HG02884 (cell line): ENCODE measurements around the gene ST3GAL5.

Experiments used
- ATAC-seq: cut with Tn5 transposase; IDR thresholded peaks from one replicate; pipeline ENCODE4 v1.9.1; 2021; ENCODE audit warnings: mild to moderate bottlenecking, moderate library complexity; ENCODE audit not compliant: unreplicated experiment

The ST3GAL5 gene

DNA sequence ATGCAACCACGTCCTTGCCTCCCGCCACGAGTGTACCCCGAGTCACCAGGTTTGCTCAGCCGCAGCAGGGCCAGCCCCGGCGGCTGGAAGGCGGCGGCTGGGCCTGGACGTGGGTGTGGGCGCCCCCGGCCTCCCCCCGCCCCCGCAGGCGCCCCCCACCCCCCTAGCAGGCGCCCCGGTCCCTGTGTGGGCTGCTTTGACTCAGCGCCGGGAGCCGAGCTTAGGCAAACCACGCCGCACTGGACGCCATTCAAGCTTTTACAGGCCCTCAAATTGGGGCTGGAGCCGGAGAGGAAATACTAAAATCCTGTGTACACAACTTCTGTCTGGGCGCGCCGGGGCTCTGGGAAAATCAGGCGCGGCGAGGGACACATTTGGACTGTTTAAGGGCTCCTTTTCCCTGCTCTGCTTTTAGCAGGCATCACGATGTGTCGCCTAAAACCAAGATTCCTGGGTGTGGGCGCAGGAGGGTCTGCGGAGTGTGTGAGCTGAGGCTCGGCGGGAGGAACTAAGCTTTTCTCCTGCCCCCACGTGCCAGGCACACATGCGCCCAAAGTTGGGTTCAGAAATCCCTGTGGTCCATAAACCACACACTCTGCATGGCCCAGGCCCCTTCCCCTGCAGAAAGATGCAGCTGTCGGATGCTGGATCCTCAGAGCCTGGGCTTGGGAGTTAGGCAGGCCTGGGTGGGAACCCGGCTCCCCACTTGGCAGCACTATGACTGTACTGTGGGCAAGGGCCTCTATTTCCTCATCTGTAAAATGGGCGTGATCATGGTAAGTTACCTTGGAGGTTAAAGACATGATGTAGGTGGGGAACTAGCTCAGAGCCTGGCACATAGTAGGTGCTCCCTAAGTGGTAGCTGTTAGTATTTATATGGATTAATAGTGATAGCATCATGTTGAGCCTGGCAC is 77.4 kb downstream of the ST3GAL5 start:
- no peak for ATAC-seq

DNA sequence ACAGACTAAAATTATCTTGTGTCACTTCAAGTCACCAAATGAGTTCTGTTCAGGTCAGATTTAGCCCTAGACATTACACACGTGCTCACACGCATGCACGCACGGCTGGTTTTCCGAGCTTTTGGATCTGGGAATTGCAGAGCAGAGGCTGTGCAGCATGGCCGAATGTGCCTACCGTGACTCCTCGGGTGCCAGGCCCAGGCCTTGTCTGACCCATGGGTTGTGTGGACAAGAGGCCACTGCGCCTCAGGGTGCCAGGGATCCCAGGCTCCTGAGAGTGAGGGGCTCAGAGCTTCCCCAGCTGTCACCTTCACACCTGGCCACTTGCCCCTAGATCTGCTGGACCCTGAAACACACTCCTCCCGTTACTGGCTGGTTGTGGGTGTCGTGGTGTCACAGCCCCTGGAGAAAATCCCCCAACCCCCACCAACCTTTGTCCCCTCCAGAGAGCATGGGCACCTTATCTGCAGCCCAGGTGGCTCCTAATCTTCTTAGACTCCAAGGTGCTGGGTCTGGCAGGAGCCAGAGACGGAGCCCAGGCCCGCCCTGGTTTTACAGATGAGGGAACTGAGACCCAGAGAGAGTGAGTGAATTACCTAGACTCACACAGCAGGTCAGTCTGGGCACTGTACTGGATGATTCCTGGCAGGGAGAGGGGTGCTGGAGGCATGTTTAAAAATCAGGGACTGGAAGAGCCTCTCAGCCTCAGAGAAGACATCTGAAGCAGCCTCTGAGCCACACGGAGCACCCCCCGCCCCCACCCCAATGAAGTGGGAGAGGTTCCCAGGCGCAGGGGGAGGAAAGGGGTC is 78.2 kb downstream of the ST3GAL5 start:
- ATAC-seq: no peak

- ATAC-seq: no peak
Observed at GRCh38 chr2:85807756-85808155, 81.0 kb downstream of the ST3GAL5 start.

GRCh38 chr2:85806358-85807118 is 82.3 kb downstream of the ST3GAL5 start:
- no peak for ATAC-seq

- no peak for ATAC-seq
Observed at GRCh38 chr2:85804583-85804982, 84.2 kb downstream of the ST3GAL5 start.

- no peak for ATAC-seq
Observed at GRCh38 chr2:85803704-85804425, 84.9 kb downstream of the ST3GAL5 start.

DNA sequence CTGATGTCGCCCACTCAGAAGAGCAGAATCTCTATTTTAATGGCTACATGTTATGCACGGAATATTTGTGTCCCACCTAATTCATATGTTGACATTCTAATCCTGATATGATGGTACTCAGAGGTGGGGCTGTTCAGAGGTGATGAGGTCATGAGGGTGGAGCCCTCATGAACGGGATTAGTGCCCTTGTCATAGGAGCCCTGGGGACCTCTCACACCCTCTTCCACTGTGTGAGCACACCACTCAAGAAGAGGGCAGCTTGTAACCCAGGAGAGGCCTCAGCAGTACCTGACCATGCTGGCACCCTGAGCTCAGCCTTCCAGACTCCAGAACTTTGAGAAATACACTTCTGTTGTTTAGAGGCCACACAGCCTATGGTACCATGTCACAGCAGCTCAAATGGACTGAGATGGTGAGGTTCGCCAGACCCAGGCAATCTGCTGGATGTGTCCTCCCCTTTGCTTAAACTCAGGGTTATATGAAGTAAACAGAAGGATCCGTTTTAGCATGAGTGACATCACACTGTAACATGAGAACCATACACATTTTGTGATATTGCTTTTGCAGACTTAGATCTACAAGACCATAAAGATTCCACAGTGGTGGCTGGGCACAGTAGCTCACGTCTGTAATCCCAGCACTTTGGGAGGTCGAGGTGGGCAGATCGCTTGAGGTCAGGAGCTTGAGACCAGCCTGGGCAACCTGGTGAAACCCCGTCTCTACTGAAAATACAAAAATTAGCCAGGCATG is 86.3 kb downstream of the ST3GAL5 start:
- no peak for ATAC-seq

DNA sequence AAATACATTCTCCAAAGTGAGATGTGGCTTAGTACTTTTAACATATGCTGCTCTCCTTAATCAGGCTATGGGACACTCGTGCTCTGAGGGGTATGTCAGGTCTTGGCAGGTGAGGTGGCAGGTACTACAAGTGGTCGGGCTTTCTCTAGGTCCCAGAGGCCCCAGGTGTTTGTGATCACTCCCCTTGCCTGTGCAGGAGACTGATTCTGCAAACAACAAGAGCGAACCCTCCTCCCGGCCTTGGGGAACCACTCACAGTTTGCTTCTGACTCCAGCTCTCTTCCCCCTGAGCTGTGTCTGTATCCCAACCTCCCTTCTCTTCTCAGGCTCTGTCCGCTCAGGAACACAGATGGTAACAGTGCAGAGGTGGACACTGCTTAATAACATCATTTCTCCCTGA is 86.9 kb downstream of the ST3GAL5 start:
- no peak for ATAC-seq

DNA sequence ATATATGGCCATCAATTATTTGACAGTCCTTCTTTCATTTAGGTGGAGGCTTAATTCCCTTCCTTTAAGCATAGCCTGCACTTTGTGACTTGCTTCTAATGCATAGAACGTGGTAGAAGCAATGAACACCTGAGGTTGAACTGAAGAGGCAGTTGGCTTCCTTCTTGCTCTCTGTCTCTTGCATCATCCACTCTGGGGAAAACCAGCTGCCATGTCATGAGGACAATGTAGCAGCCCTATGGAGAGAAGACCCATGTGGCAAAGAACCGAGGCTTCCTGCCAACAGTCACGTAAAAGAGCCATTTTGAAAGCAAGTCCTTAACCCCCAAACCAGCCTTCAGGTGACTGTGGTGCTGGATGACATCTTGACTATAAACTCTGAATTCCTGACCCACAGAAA is 88.2 kb downstream of the ST3GAL5 start:
- no peak for ATAC-seq

DNA sequence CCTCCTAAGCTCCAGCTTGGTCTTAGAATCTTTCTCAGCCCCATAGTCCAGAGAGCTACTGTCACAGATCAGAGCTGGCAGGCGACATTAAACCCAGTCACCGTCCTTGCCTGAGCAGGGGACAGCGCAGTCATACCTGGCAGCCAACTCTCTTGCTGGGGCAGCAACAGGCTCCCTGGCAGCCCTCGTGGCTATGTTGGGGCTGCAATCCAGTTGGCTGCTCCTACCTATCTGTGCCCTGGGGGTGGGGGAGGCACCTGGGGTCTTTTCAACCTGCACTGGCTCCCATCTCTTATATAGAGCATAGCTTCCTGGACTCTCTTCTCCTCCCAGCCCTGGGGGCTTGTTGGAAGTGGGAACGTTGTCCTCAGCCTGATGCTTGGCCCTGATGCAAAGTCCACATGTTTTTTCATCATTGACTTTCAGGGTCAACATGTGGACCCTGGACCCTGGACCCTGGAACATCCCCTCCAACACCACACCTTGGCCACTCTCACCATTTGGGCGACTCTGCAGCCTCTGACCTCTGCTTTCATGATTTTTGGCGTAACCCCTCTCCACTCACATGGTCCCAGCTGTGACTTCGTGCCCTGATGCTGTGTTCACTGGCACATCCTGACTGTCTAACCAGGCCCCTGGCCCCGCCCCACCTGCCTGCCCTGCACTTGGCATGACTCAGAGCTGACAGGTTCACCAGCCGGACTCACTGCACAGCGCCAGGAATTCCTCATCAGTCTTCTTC is 89.4 kb downstream of the ST3GAL5 start:
- no peak for ATAC-seq

DNA sequence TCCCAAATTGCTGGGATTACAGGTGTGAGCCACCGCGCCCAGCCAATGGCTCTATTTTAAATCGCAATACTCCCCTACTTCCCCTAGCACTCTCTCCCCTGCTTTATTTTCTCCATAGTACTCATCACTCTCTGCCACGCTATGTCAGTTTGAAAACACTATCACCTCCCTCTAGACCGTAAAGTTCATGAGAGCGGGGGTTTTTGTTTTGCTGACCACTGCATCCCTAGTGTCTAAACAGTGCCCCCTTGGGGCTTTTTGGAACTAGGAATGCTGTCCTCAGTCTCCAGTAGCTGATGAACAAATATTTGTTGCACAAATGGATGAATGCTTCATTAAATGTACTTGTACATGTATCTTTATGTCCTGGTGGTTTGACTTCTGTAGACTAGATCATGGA is 90.9 kb downstream of the ST3GAL5 start:
- ATAC-seq: no peak

DNA sequence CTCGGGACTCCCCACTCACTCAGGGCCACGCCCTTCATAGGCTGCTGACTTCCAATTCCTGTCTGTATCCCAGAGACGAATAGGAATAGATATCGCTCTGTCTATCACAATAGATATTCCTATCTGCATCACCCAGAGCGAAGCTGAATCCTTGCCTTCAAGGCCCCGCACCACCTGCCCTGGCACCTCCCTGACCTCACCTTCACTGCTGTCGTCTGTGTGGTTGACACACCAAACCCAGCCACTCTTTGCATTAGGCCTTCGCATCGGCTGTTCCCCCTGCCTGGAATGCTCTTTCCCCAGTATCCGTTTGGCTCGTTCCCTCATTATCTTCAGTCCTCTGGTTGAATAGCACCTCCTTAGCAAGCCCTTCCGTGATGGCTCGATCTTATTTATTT is 91.5 kb downstream of the ST3GAL5 start:
- no peak for ATAC-seq

DNA sequence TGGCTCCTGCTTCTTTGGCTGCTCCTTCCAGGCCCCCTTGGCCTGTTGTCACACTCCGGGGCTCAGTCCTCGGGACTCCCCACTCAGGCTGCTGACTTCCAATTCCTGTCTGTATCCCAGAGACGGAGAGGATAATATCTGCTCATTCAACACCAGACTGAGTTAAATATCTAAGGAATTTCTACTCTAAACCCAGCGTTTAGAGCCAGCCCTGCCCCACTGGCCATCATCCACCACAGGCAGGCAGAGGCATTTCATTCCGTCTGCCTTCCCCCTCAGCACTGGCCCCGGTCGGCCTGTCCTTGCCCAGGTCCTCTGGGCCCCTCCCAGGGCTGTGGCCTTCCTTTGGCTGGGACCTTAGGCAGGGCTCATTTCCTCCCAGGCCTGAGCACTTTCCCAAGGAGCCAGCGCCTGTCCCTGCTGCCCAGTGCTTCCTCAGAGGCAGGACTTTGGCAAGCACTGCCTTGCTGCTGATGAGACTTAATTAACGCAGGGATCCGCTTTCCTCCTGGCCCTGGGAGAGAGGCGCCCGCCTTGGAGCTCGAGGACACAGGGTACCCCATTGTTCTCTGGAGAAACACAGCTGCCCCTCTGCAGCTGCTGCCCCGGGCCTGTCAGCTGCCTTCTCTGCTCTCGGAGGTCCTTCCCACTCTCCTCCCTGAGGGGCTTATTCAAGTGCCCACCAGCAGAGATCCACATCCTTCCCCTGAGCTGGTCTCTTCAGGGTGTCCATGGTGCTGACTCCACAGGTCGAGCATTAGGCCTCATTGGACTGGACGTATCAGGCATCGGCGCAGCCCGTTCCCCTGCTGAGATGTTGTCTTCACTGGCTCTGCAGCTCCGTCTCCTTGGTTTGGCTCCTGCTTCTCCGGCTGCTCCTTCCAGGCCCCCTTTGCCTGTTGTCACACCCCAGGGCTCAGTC is 92.2 kb downstream of the ST3GAL5 start:
- no peak for ATAC-seq

DNA sequence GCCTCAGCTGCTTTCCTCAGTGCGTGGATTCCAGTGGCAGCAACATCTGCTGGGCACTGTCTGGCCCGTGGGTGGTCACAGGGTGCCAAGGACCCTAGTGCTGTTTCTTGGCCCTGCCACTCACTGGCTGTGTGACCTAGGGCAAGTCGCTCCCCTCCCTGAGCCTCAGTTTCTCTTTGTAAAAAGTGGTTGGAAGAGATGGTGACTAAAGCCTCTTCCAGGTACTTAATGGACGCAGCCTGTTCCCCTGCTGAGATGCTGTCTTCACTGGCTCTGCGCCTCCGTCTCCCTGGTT is 92.8 kb downstream of the ST3GAL5 start:
- ATAC-seq: no peak

DNA sequence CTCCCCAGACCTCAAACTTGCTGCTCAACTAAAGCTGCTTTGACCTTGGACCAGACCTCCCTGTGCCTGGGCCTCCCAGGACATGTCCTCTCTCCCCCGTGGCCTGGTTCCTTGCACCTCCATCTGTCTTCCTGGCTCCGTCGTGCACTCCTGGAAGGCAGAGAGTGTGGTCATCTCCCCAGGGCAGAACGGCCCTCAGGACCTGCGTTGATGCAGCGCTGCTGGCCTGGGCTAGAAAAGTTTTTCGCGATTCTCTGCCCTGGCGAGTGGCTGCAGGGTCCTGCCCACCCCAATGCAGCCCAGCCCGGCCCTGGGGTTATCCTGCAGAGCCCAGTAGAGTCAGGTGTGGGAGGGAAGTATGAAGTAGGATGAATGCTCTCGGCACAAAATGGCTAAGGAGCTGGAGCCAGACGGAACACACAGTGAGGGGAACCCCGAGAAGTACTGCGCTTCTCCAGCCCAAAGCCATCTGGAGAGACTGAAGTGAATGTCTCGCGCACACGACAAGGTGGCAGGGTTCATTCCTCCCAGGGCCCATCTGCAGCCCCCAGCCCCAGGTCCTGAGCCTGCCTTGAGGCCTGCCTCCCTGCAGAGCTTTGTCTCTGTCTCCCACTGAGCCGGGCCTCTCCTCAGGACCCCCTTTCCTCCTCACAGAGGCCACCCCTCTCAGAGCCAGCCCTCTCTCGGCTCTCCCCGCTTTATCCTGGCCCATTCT is 93.3 kb downstream of the ST3GAL5 start:
- ATAC-seq: no peak

DNA sequence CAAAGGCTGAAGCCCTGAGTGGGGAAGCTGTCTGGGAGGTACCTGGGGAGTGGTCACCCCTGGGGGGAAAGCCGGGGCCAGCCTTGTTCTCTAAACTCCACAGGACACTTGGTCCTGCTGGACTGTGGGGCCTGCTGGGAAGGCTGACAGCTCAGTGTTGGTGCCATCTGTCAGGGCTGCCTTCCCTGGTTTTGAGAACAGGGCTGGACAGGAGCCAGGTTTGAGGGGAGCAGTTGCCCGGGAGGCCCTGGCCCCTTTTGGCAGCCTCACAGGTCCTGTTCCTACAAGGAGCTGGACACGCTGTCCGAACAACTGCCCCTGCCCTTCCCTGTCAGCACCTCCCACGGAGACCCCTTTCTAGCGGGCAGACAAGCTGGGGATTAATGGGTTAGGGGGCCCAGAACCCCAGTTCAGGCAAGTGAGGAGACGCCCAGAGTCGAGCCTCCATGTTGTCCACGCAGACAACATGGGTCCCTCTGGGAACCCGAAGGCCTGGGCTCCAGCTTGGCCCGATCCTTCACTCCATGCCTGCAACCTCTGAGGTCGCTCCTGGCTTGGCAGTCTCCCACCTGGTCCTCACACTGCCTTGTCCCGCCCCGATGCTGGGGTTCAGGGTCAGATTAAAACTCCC is 94.2 kb downstream of the ST3GAL5 start:
- ATAC-seq: no peak

DNA sequence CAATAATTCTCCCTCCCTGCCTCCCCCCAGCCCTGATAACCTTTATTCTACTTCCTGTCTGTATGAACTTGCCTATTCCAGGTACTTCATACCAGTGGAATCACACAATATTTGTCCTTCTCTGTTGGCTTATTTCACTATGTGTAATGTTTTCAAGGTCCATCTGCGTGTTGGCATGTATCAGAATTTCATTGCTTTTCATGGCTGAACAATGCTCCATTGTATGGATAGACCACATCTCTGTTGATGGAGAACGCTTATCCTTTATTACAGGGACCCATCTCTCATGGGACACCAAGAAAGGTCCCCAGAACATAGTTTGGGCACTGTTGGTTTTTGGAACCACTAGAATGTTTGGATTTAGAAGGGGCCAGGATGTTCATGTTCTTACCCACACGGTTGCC is 94.8 kb downstream of the ST3GAL5 start:
- no peak for ATAC-seq
